Left ventricle myocardium inferior (tissue), 1 donor: Measurements from ENCODE around the gene FAT2. TPM values are rescaled to one million over a fixed set of nuclear protein-coding genes. Genes with fewer than 3 reads are reported as not detected.

Experiments
- DNase-seq: peaks from one replicate; pipeline ENCODE4 v3.0.0-alpha.2; 2020
- H3K27ac ChIP-seq: fragments of 200-600 bp; replicated peaks from 2 replicates; pipeline ENCODE4 v1.8.0; 2021
- H3K27me3 ChIP-seq: fragments of 200-600 bp; 2 replicates; pipeline ENCODE4 v1.8.0; 2021; ENCODE audit warnings: low read depth
- H3K36me3 ChIP-seq: fragments of 200-600 bp; 2 replicates; pipeline ENCODE4 v1.8.0; 2021
- H3K4me1 ChIP-seq: fragments of 200-600 bp; 2 replicates; pipeline ENCODE4 v1.8.0; 2021
- H3K4me3 ChIP-seq: fragments of 200-600 bp; 2 replicates; pipeline ENCODE4 v1.8.0; 2021; ENCODE audit warnings: mild to moderate bottlenecking, moderate library complexity
- H3K9me3 ChIP-seq: fragments of 200-600 bp; replicated peaks from 2 replicates; pipeline ENCODE4 v1.8.0; 2021
- CTCF ChIP-seq: fragments of 200-600 bp; IDR thresholded peaks from 2 replicates; pipeline ENCODE4 v1.8.0; 2021; ENCODE audit warnings: antibody characterized with exemption, mild to moderate bottlenecking, borderline replicate concordance
- intact Hi-C: fragments of 100-400 bp; cut with micrococcal nuclease; formaldehyde crosslinking; loops from one replicate; pipeline ENCODE4 v1.11.0; 2022
- total RNA-seq: library from RNA; stranded (reverse); fragmentation: NEBNext Ultra II Directional; extraction: Animal tissue kit (Norgen Biotek cat#: 25700); gene quantifications from one replicate; pipeline ENCODE4 v1.2.1, GENCODE V29; 2021
- donor health status: DM: no; HTN: yes; CAD: no; lungs with severe emphysema.

The FAT2 gene
- total RNA-seq, 1 donor from 2014 or later, result not detected

GRCh38 chr5:151612689-151613427 is 21.7 kb upstream of the FAT2 start:
- intact Hi-C loops, result no loop called here
- no peak for DNase-seq
- H3K9me3 ChIP-seq, result no peaks in the 10 kb centered on the region
- H3K36me3 ChIP-seq, result no peaks in the 10 kb centered on the region
- no peaks in the 10 kb centered on the region for H3K4me1 ChIP-seq
- H3K27ac ChIP-seq, result no peak overlapping the region
- H3K27me3 ChIP-seq, result peaks cover 6% of the 10 kb centered on the region
- H3K4me3 ChIP-seq, result no peak overlapping the region
- no peak for TF ChIP-seq CTCF

GRCh38 chr5:151611127-151611775 is 20.1 kb upstream of the FAT2 start:
- TF ChIP-seq CTCF, result no peak
- no peak overlapping the region for H3K4me3 ChIP-seq
- no peak for DNase-seq
- H3K4me1 ChIP-seq, result no peaks in the 10 kb centered on the region
- H3K27ac ChIP-seq, result no peak overlapping the region
- intact Hi-C loops, result no loop called here
- H3K36me3 ChIP-seq, result no peaks in the 10 kb centered on the region
- H3K9me3 ChIP-seq, result no peaks in the 10 kb centered on the region
- peaks cover 6% of the 10 kb centered on the region for H3K27me3 ChIP-seq

GRCh38 chr5:151608522-151608921 is 17.4 kb upstream of the FAT2 start:
- Histone ChIP-seq H3K27ac (no peak overlapping the region), H3K9me3 (no peaks in the 10 kb centered on the region), H3K4me3 (no peak overlapping the region), H3K4me1 (no peaks in the 10 kb centered on the region), H3K27me3 (peaks cover 6% of the 10 kb centered on the region), H3K36me3 (no peaks in the 10 kb centered on the region)
- TF ChIP-seq CTCF, result no peak
- intact Hi-C loops, result no loop called here
- DNase-seq, result no peak

GRCh38 chr5:151607304-151607703 is 16.2 kb upstream of the FAT2 start:
- H3K27ac ChIP-seq, result no peak overlapping the region
- no peaks in the 10 kb centered on the region for H3K36me3 ChIP-seq
- intact Hi-C loops, result no loop called here
- DNase-seq, result no peak
- no peak for TF ChIP-seq CTCF
- no peaks in the 10 kb centered on the region for H3K9me3 ChIP-seq
- H3K4me1 ChIP-seq, result no peaks in the 10 kb centered on the region
- no peak overlapping the region for H3K4me3 ChIP-seq
- peaks cover 6% of the 10 kb centered on the region for H3K27me3 ChIP-seq

GRCh38 chr5:151605559-151605958 is 14.4 kb upstream of the FAT2 start:
- no peaks in the 10 kb centered on the region for H3K36me3 ChIP-seq
- no peak overlapping the region for H3K27ac ChIP-seq
- no peak overlapping the region for H3K4me3 ChIP-seq
- DNase-seq, result no peak
- intact Hi-C loops, result no loop called here
- no peaks in the 10 kb centered on the region for H3K9me3 ChIP-seq
- no peaks in the 10 kb centered on the region for H3K4me1 ChIP-seq
- no peak for TF ChIP-seq CTCF
- no peaks in the 10 kb centered on the region for H3K27me3 ChIP-seq
